Adipose tissue (tissue), 3 donors: Measurements from ENCODE around the gene PTPRN2. TPM values are rescaled to one million over a fixed set of nuclear protein-coding genes. Genes with fewer than 3 reads are reported as not detected.
"Not testable (repeated sequence)": the region's sequence is repeated elsewhere in the genome, so short reads cannot be mapped to it uniquely, and the experiment has no call there.

Experiments
- H3K27ac ChIP-seq: one replicate; pipeline ENCODE4 v1.5.1; 2013; ENCODE audit warnings: low read depth, low read length
- WGBS, 3 donors: extraction: QIAGEN DNeasy Blood & Tissue Kit; methylation state at CpG; one replicate each; pipeline ENCODE4 v1.1.7; 2013; 5-methylcytosine and 5-hydroxymethylcytosine counted together
- polyA plus RNA-seq, 3 donors: library from polyadenylated mRNA; stranded (reverse); fragments of 200-250 nt; gene quantifications; one replicate each; pipeline ENCODE4 v1.2.3, GENCODE V29; 2013
- donor health status: healthy with polysubstance abuse.
- donor health status: Bipolar disorder and iron deficiency.
- donor health status: healthy.

Gene PTPRN2
- 1 to 10 TPM; 3.7 to 8.0 (median 7.3) TPM for polyA plus RNA-seq

GRCh38 chr7:158587162-158588084 lies at the start of gene PTPRN2:
TSS of gene PTPRN2 (minus strand) at chr7:158587823.
- H3K27ac ChIP-seq = no peak within 1 kb of the TSS
- WGBS, 3 donors = 0 to 3% (median 2%) methylated on average over 26 to 100 of the region's 110 CpGs

- no peak overlapping the region for H3K27ac ChIP-seq
- WGBS, 3 donors = 95 to 98% (median 95%) methylated on average over 11 of the region's 11 CpGs
Measured at GRCh38 chr7:158633055-158633956, 45.7 kb upstream of the PTPRN2 start.

- WGBS, 3 donors = 81 to 95% (median 84%) methylated on average over 3 of the region's 3 CpGs
- H3K27ac ChIP-seq = no peak overlapping the region
Measured at GRCh38 chr7:158631574-158632195, 44.1 kb upstream of the PTPRN2 start.

- 70 to 95% (median 94%) methylated on average over 8 of the region's 8 CpGs for WGBS, 3 donors
- not testable (repeated sequence) for H3K27ac ChIP-seq
Measured at GRCh38 chr7:158626289-158626688, 38.7 kb upstream of the PTPRN2 start.

DNA sequence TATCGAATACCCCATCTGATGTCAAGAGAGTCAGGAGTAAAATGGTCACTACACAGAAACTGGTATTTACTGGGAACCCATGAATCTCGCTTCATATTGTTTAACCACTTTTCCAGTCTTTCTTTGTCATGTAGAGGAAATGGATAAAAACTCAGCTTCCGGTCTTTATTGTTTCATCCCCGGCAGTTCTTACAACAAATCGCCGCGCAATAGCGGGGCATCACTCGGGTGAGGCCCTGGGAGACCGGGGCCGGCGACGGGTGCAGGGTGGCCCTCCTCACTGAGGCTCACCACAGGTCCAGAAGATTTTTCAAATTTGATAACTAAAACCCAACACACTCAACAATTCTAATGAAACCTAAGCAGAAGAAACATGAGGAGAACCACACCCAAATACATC lies 35.6 kb upstream of the PTPRN2 start:
- H3K27ac ChIP-seq = no peak overlapping the region
- WGBS, 3 donors = 86 to 98% (median 87%) methylated on average over 13 of the region's 13 CpGs

- H3K27ac ChIP-seq = no peak overlapping the region
- WGBS, 3 donors = 84 to 92% (median 91%) methylated on average over 6 of the region's 6 CpGs
Measured at GRCh38 chr7:158620839-158621441, 33.3 kb upstream of the PTPRN2 start.

GRCh38 chr7:158620418-158620817 lies 32.8 kb upstream of the PTPRN2 start:
- WGBS, 3 donors = 98% methylated on average over 5 of the region's 5 CpGs
- H3K27ac ChIP-seq = no peak overlapping the region

GRCh38 chr7:158618745-158619140 lies 31.1 kb upstream of the PTPRN2 start:
- 94 to 100% (median 98%) methylated on average over 4 of the region's 4 CpGs for WGBS, 3 donors
- H3K27ac ChIP-seq = no peak overlapping the region

GRCh38 chr7:158617737-158618128 lies 30.1 kb upstream of the PTPRN2 start:
- 94 to 95% (median 94%) methylated on average over 3 of the region's 3 CpGs for WGBS, 3 donors
- H3K27ac ChIP-seq = no peak overlapping the region

DNA sequence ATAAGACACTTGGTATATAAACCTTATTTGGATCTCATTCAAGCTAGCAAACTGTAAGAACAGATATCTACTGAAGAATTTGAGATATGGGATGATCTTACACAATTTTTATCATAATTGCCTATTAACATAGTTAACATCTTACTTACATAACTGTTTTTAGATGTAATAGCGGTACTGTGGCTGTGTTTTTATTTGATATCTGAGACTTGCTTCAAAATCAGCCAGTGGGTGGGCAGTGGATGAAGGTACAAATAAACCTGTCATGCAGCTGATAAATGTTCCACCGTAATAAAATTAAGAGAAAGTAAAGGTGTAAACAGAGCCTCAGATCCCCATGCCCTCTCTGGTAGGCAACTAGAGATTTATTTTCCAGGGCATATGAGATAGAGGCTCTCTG lies 28.4 kb upstream of the PTPRN2 start:
- WGBS, 3 donors = 60 to 80% (median 77%) methylated on average over 2 of the region's 2 CpGs

DNA sequence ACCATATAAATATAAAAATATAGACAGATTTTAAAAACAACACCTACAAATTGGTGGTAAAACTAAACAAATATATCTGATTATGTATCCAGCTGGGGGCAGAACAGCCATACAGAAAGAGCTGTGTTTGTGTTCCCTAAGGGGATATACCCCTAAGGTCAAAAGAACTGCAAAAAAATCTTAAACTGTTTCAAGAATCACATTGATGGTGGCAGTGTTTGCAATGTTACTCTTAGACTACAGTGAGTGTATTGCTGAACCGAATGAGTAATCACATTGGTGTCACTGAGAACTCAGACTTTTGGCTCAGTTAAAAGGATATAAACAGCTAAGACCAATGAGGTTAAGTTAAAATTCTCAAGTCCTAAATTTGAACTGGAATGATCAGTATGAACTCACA lies 27.1 kb upstream of the PTPRN2 start:
- 62 to 74% (median 65%) methylated on average over 1 of the region's 1 CpG for WGBS, 3 donors
- no peak overlapping the region for H3K27ac ChIP-seq

More for the DNA sequence above, 28.4 kb upstream of the PTPRN2 start:
- no peak overlapping the region for H3K27ac ChIP-seq

DNA sequence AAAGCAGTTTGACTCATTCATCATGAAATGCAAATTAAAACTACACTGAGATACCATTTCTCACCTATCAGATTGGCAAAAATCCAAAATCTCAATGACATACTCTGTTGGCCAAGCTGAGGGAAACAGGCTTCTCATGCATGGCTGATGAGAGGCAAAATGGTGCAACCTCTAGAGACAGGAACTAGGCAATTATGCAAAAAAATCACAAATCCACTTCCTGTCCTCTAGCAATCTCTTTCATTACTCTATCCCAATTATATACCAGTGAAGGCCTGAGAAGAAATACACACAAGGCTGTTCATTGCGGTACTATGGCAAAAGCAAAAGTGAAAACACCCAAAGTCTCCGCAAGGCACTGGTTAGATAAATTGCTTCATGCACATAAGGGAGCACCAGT lies 25.9 kb upstream of the PTPRN2 start:
- 94 to 99% (median 98%) methylated on average over 2 of the region's 2 CpGs for WGBS, 3 donors
- H3K27ac ChIP-seq = no peak overlapping the region

GRCh38 chr7:158612546-158612945 lies 24.9 kb upstream of the PTPRN2 start:
- WGBS, 3 donors = 92 to 98% (median 95%) methylated on average over 4 of the region's 4 CpGs
- no peak overlapping the region for H3K27ac ChIP-seq

DNA sequence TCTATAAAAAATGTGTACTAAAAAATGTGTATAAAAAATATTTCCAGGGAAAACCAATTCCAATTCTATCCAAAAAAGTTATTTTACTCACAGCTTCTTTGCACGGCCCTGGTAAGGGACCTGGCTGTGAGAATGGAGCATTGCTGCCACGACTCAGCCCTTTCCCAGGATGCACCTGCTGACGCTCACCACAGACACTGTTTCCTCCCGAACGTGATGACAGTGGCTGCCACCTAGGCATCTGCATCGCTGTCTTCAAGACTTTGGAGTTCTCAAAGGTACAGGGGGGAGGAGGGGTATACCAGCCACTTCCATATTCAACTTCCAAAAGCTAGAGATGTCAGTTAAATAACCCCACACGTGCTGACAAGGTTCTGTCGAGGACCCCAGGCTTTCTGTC lies 23.9 kb upstream of the PTPRN2 start:
- H3K27ac ChIP-seq = no peak overlapping the region
- WGBS, 3 donors = 59 to 79% (median 69%) methylated on average over 8 of the region's 8 CpGs

DNA sequence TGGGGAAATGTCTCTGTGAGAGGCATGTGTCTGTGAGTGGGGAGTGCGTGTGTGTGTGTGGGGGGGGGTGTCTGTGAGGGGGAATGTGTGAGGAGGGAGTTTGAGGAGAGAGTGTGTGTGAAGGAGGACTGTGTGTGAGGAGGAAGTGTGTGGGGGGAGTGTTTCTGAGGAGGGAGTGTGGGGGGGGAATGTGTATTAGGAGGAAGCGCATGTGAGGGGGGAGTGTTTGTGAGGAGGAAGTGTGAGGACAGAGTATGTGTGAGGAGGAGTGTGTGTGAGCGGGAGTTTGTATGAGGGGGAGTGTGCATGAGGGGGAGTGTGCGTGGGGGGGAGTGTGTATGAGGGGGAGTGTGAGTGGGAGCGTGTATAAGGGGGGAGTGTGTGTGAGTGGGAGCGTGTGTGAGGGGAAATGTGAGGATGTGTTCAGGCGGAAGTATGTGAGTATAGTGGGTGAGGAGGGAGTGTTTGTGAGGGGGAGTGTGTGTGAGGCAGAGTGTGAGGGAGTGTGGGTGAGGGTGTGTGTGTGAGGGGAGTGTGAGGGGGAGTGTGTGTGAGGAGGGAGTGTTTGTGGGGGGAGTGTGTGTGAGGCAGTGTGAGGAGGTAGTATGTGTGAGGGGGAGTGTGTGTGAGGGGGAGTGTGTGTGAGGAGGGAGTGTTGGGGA lies 21.8 kb upstream of the PTPRN2 start:
- H3K27ac ChIP-seq = no peak overlapping the region
- 69 to 86% (median 78%) methylated on average over 7 of the region's 7 CpGs for WGBS, 3 donors

DNA sequence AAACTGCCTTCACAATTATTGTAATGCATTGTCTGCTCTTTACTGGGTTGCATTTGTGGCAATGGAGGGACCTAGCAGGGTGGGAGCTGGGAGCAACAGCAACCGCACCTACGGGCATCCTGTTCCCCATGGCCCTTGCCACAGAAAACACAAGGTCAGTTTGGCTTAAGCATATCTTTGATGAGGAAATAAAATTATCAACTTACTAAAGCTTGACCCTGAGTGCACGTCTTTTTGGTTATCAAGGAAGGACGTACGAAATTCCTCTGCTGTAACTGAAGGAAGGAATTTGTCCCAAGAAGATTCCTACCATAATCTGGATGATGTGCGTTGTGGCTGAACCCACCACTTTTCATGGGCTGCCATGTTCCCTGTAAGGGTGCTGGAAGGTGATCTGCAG lies 19.9 kb upstream of the PTPRN2 start:
- 84 to 96% (median 94%) methylated on average over 6 of the region's 6 CpGs for WGBS, 3 donors
- H3K27ac ChIP-seq = no peak overlapping the region

DNA sequence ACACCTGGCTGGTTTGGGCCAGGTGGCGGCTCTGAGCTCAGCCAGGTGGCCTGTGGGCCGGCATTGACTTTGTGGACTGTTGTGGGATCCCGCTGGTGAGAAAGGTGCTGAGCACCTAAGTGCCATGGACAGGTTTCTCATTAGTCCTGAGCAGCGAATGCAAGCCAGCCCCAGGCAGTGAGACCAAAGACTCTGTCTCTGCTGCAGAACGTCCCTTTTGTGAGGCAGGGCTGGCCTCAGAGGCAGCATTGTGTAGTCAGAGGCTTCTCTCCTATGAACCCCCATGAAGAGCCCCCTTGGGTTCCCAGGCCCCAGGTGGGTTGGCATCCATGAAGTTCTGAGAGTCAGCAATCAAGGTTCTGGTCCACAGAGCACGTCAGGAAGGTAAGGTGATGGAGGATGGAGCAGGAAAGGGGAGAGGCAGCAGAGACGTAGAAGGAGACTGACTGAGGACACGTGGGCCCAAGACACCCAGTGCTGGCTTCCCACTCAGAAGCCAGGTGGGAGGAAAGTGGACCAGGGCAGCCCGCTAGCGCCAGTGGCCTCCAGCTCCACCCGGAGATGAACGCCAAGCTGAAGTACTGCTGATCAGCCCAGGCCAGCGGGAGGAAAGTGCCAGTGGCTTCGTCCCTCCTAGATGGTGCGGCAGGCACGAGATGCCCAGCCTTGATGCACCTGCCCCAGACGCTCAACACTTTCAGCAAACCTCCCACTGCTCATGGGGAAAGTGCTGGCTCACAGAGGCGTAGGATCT lies 19.2 kb upstream of the PTPRN2 start:
- no peak overlapping the region for H3K27ac ChIP-seq
- WGBS, 3 donors = 93 to 98% (median 96%) methylated on average over 18 of the region's 18 CpGs
